Activated T-cell treated with anti-CD3 and anti-CD28 coated beads, Interleukin-2, amount 50 U/mL, for 4 hours (primary cell): ENCODE measurements around the gene TCF23. TPM values are rescaled to one million over a fixed set of nuclear protein-coding genes. Genes with fewer than 3 reads are reported as not detected.
"Not testable (repeated sequence)": the region's sequence is repeated elsewhere in the genome, so short reads cannot be mapped to it uniquely, and the experiment has no call there.

ENCODE experiments used
- ATAC-seq, 2 donors: fragments of 200-7000 bp; cut with Tn5 transposase; one replicate each; pipeline ENCODE4 v1.10.0; 2021
- DNase-seq: peaks from one replicate; pipeline ENCODE4 v3.0.0-alpha.2; 2020
- H3K27me3 Mint-ChIP-seq: one replicate; pipeline ENCODE4 v1.8.0; 2021; ENCODE audit warnings: low read depth, mixed read lengths
- H3K36me3 Mint-ChIP-seq: one replicate; pipeline ENCODE4 v1.8.0; 2022; ENCODE audit warnings: mixed read lengths; ENCODE audit not compliant: insufficient read depth
- H3K4me1 Mint-ChIP-seq: one replicate; pipeline ENCODE4 v1.8.0; 2021; ENCODE audit warnings: low read depth, mixed read lengths
- H3K4me3 Mint-ChIP-seq: one replicate; pipeline ENCODE4 v1.8.0; 2021; ENCODE audit warnings: mild to moderate bottlenecking, moderate library complexity, mixed read lengths
- H3K9me3 Mint-ChIP-seq: one replicate; pipeline ENCODE4 v1.8.0; 2021; ENCODE audit warnings: mixed read lengths
- total RNA-seq, 3 donors: library from RNA; stranded (reverse); gene quantifications; one replicate each; pipeline ENCODE4 v1.2.1, GENCODE V29; 2021

TCF23 gene
- total RNA-seq, 3 donors from 2014 or later: not detected

DNA sequence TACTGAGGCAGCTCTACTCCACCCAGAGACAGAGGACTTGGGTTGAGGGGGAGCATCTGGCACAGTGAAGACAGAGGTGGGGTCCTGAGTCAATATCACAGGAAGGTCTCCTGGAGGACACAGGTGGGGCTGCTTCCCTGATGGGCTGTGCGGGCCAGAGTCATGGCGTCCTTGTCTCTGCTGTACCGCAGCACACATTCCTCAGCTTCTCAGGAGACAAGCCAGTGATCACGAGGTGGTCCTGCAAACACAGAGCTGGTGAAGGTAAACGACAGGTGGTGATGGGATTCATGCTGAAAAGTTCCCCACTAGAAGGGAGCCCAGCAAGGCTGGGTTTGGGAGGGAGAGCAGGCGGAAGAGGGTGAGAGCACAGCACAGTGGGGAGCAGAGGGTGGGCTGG lies 9.7 kb downstream of the TCF23 start:
- Mint-ChIP-seq H3K27me3 (peaks cover 3% of the 10 kb centered on the region), H3K4me3 (no peak overlapping the region), H3K36me3 (no peaks in the 10 kb centered on the region), H3K9me3 (no peaks in the 10 kb centered on the region), H3K4me1 (no peaks in the 10 kb centered on the region)
- DNase-seq: no peak
- ATAC-seq: no peak

DNA sequence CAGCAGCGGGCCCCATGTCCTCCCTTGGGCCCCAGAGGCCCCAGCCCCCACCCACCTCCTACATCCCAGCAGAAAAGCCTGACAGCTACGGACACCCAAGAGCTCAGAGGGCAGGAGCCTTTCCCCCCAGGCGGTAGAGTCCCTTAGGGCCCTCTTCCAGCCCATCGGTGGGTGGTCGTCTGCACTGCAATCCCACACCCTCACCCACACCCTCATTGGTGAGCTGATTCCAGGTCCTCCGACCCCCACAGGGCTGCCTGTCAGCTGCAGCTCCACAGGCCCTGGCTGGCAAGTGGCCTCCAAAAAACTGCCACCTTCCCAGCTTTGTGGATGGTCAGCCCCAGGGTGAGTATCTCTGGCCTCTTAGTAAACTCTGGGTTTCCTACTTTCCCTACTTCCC lies 10.5 kb downstream of the TCF23 start:
- ATAC-seq: no peak
- Mint-ChIP-seq H3K4me1 (no peaks in the 10 kb centered on the region), H3K36me3 (no peaks in the 10 kb centered on the region), H3K27me3 (peaks cover 3% of the 10 kb centered on the region), H3K4me3 (no peak overlapping the region), H3K9me3 (no peaks in the 10 kb centered on the region)
- DNase-seq: no peak

DNA sequence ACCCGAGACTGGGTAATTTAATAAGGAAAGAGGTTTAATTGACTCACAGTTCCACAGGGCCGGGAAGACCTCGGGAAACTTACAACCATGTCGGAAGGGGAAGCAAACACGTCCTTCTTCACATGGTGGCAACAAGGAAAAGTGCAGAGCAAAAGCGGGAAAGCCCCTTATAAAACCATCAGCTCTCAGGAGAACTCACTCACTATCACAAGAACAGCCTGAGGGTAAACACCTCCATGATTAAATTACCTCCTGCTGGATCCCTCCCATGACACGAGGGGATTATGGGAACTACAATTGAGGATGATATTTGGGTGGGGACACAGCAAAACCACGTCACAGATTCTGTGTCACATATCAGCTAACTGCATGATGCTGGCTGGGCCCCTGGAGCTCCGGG lies 11.4 kb downstream of the TCF23 start:
- H3K4me3 Mint-ChIP-seq: no peak overlapping the region
- H3K36me3 Mint-ChIP-seq: no peaks in the 10 kb centered on the region
- H3K27me3 Mint-ChIP-seq: peaks cover 3% of the 10 kb centered on the region
- no peaks in the 10 kb centered on the region for H3K9me3 Mint-ChIP-seq
- DNase-seq: no peak
- no peaks in the 10 kb centered on the region for H3K4me1 Mint-ChIP-seq
- ATAC-seq: no peak

DNA sequence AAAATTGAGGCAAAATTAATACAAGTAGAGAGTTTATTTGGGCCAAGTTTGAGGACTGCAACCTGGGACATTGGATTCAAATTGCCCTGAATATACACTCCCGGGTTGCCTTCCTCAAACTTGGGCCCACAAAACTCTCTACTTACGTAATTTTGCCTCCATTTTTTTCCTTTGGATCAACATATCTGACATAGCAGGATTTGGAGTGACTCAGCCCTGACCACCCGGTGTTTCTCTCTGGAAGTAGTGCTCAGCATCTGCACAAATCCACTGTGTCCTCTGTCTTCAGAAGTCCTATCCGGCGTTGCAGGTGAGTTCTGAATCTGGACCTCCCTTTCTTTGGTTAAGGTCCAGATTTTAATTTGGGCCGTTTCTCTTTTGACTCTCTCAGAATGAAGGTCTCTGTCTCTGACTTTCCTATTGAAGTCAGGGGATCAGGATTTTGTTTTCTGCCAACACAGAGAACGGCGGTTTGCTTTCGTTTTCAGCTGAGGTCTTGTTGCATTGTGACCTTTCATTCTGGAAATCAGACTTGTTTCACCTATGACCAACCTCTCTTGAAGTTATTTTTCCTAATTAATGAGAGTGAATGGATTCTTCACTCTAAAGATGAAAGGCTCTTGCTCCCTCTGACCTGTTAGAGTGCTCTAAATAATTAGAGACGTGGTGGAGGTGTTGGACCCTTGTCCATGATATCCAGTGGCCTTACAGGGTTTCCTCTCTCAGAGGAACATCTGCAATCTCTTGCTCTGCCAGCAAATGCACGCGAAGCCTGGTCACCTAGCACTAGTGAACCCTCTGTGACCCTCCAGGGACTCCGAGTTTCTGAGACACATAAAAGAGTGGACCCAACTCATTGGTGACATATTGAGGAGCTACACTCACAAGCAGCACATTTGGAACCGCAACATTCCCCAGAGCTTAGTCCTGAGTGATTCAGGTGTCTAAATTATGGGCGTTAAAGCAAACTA lies 13.6 kb downstream of the TCF23 start:
- H3K9me3 Mint-ChIP-seq: no peaks in the 10 kb centered on the region
- no peak for DNase-seq
- H3K4me1 Mint-ChIP-seq: no peaks in the 10 kb centered on the region
- H3K27me3 Mint-ChIP-seq: peaks cover 3% of the 10 kb centered on the region
- no peaks in the 10 kb centered on the region for H3K36me3 Mint-ChIP-seq
- H3K4me3 Mint-ChIP-seq: no peak overlapping the region
- no peak for ATAC-seq

DNA sequence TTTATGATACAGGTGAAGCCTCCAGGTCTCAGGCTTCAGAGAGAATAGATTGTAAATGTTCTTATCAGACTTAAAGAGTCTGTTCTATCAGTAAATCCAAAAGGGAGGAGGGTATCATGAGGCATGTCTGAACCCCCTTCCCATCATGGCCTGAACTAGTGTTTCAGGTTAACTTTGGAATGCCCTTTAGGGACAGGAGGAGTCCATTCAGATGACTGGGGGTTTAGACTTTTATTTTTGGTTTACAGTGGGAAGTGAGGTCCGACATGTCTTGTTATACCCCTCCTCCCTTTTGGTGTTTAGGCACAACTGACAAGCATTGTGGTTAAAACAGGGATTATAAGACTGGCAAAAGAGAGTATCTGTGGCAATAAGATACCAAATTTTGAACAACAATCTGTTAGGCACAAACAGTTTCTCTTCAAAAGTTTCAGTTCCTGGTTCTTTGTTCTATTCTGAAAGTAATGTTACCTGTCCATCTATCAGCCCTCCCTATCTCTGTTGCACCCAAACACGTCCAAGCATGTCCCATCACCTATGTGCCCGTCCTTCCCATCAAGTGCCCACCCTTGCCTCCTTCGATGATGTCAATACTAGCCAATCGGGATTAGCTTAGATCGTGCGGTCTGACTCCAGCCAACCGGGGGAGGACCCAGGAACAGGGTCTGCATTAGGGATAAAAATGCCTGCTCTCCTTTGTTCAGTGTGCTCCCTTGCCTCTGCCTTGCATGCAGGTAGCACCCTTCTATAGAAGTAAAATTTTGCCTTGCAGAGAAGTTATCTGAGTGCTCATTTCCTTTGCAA lies 16.4 kb downstream of the TCF23 start:
- Mint-ChIP-seq H3K27me3 (no peaks in the 10 kb centered on the region), H3K36me3 (no peaks in the 10 kb centered on the region), H3K4me3 (no peak overlapping the region), H3K9me3 (no peaks in the 10 kb centered on the region), H3K4me1 (no peaks in the 10 kb centered on the region)
- ATAC-seq: no peak
- DNase-seq: no peak

DNA sequence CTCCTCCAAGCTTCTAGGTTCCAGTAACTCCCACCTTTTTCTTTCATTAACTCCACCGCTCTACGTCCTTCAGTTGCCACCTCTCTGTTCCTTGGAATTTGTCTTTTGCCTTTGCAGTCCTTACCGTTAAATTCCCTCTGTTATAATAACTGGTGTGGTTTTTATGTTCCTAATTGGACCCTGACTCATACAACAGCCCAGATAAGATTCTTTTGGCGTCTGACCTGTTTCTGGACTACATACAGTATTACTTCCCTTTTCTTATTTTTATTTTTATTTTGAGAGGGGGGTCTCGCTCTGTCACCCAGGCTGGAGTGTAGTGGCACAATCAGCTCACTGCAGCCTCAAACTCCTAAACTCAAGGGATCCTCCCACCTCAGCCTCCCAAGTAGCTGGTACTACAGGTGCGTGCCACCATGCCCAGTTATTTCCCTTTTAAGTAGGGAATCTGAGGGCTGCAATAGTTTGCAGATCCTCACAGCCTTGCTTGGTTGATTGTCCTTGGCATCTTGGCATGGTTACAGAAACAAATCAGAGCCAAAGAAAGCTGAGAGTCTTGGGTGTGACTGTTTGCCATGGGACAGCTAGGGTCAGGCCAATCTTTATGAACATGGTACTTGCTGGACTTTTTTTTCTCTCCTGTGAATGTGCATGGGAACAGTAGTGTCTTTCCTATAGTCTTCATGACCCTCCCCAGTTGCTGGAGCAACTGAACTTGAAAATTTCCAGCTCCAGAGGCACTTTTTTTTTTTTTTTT lies 22.0 kb downstream of the TCF23 start:
- H3K9me3 Mint-ChIP-seq: no peaks in the 10 kb centered on the region
- no peaks in the 10 kb centered on the region for H3K36me3 Mint-ChIP-seq
- peaks cover 11% of the 10 kb centered on the region for H3K27me3 Mint-ChIP-seq
- ATAC-seq (no peak), DNase-seq (no peak)
- H3K4me1 Mint-ChIP-seq: peaks cover 2% of the 10 kb centered on the region
- H3K4me3 Mint-ChIP-seq: no peak overlapping the region

DNA sequence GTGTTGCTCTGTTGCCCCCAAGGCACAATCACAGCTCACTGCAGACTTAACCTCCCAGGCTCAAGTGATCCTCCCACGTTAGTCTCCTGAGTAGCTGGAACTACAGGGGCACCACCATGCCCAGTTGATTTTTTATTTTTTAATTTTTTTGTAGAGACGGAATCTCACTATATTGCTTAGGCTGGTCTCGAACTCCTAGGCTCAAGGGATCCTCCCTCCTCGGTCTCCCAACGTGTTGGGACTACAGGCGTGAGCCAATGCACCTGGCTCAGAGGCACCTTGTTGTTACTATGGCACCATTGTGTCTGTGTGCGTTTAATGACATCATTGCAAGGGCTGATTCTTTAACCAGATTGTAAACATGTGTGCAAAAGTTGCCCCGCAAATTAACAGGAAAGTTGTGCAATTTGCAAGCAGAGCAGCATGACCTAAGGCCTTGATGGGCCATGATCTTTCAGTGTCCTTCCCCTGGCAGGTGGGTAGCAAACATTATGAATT lies 22.6 kb downstream of the TCF23 start:
- H3K27me3 Mint-ChIP-seq: peaks cover 14% of the 10 kb centered on the region
- ATAC-seq: no peak
- DNase-seq: no peak
- no peaks in the 10 kb centered on the region for H3K9me3 Mint-ChIP-seq
- H3K4me1 Mint-ChIP-seq: peaks cover 2% of the 10 kb centered on the region
- H3K4me3 Mint-ChIP-seq: no peak overlapping the region
- no peaks in the 10 kb centered on the region for H3K36me3 Mint-ChIP-seq

DNA sequence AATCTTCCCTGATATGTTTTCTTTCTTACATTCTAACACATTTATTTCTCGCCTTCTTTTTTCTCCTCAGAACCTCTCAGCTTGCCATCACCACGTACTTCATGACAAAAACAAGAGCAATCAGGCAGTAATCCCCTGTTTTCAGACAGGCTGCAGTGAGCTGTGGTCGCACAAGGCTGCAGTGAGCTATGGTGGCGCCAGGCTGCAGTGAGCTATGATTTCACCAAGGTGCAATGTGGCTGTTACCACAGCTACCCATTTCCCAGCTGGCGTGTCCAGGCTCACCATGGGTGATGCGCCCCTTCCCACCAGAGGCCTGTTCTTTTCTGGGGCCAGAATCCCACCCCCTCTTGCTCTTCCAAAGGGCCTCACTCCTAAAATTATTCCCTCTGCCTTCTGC lies 25.8 kb downstream of the TCF23 start:
- no peak for DNase-seq
- peaks cover 2% of the 10 kb centered on the region for H3K4me1 Mint-ChIP-seq
- H3K4me3 Mint-ChIP-seq: no peak overlapping the region
- ATAC-seq: no peak
- H3K27me3 Mint-ChIP-seq: peaks cover 26% of the 10 kb centered on the region
- H3K9me3 Mint-ChIP-seq: no peaks in the 10 kb centered on the region
- no peaks in the 10 kb centered on the region for H3K36me3 Mint-ChIP-seq

DNA sequence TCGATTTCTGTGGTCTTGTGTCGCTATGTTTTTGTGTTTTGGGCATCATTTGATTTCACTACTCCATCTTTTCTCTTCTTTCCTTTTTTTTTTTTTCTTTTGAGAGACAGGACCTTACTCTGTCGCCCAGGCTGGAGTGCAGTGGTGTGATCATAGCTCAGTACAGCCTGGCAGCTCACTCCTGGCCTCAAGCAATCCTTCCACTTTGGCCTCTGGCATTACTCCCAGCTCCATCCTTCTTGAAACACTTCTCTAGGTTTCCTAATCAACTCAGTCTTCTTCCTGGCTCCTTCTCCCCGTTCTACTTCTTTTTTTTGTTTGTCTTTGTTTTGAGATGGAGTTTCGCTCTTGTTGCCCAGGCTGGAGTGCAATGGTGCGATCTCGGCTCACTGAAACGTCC lies 26.5 kb downstream of the TCF23 start:
- Mint-ChIP-seq H3K27me3 (peaks cover 31% of the 10 kb centered on the region), H3K4me3 (no peak overlapping the region), H3K4me1 (peaks cover 2% of the 10 kb centered on the region), H3K36me3 (no peaks in the 10 kb centered on the region), H3K9me3 (no peaks in the 10 kb centered on the region)
- no peak for ATAC-seq
- no peak for DNase-seq

DNA sequence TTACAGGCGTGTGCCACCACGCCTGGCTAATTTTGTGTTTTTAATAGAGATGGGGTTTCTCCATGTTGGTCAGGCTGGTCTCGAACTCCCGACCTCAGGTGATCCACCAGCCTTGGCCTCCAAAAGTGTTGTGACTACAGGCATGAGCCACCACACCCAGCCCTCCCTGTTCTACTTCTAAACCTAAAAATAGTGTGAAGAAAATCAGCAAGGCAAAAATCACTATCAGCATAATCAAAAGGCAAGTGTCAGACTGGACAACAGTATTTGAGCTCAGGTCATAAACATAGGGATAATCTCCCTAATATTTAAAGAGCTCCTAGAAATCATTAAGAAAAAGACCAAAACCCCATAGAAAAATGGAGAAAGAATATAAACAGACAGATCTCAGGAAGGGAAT lies 27.0 kb downstream of the TCF23 start:
- peaks cover 31% of the 10 kb centered on the region for H3K27me3 Mint-ChIP-seq
- not testable (repeated sequence) for ATAC-seq, H3K9me3 Mint-ChIP-seq, H3K4me1 Mint-ChIP-seq, H3K36me3 Mint-ChIP-seq, H3K4me3 Mint-ChIP-seq, DNase-seq

DNA sequence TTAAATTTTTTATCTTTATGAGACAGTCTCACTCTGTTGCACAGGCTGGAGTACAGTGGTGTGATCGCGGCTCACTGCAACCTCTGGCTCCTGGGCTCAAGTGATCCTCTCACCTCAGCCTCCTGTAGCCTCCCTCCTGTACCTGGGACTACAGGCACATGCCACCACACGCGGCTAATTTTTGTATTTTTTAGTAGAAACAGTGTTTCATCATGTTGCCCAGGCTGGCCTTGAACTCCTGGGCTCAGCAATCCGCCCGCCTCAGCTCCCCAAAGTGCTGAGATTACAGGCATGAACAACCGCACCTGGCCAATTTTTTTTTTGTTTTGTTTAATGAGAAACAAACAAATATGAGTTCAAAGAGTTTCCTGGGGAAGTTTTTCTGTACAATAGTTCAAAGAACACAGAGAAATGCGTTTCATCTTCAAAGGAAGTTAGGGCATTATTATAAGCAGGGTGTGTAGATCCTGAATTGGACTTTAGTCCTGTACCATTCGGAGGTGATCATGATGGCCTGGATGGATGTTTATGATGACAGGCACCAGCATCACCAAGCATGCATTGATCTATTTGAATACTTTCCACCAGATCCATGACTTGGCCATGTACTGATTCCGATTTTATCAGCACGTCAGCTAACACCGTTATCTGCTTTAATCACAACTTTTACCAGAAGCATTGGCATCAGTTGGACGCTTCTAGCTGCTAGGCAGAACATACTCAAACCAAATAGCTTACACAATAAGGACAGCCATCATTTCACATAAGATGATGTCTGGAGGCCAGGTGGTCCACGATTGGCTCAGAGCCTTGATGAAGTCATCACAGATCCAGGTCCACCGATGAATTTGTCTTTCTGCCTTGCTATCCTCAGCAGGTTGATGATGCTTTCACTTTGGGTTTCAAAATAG lies 28.9 kb downstream of the TCF23 start:
- Mint-ChIP-seq H3K36me3 (no peaks in the 10 kb centered on the region), H3K9me3 (no peaks in the 10 kb centered on the region), H3K4me3 (no peak overlapping the region), H3K4me1 (no peaks in the 10 kb centered on the region), H3K27me3 (peaks cover 35% of the 10 kb centered on the region)
- no peak for ATAC-seq
- no peak for DNase-seq

DNA sequence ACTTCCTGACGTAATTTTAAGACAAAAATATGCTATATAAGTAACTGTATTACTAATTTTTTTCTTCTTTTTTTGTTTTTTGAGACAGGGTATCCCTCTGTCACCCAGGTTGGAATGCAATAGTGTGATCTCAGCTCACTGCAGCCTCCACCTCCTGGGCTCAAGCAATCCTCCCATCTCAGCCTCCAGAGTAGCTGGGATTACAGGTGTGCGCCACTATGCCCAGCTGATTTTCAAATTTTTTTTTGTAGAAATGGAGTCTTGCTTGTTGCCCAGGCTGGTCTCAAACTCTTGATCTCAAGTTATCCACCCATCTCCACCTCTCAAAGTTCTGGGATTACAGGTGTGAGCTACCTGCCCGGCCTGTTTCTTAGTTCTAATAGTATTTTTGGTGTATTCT lies 29.7 kb downstream of the TCF23 start:
- no peak overlapping the region for H3K4me3 Mint-ChIP-seq
- no peaks in the 10 kb centered on the region for H3K36me3 Mint-ChIP-seq
- H3K4me1 Mint-ChIP-seq: no peaks in the 10 kb centered on the region
- DNase-seq: no peak
- H3K27me3 Mint-ChIP-seq: peaks cover 35% of the 10 kb centered on the region
- H3K9me3 Mint-ChIP-seq: no peaks in the 10 kb centered on the region
- no peak for ATAC-seq

DNA sequence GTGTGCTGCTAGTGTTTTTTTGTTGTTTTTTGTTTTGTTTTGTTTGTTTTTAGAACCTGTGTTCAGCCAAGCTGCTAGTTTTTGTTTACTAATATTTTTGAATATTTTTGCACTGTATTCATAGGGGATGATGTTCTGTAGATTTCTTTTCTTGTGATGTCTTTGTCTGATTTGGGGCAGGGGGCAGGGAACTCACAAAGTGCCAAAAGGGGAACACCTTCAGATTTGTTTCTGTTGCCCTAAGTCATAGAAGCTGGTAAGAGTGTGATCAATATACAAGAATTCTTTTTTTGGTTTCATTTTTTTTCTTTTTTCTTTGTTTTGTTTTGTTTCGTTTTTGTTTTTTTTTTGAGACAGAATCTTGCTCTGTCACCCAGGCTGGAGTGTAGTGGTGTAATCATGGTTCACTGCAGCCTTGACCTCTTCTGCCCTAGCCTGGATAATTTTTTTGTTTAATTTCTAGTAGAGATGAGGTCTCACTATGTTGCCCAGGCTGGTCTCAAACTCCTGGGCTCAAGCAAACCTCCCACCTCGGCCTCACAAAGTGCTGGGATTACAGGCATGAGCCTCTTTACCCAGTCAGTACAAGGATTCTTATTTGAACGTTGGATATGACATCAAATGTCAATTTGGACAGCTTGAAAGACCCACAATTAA lies 30.7 kb downstream of the TCF23 start:
- no peaks in the 10 kb centered on the region for H3K9me3 Mint-ChIP-seq

More for the DNA sequence above, 30.7 kb downstream of the TCF23 start:
- no peaks in the 10 kb centered on the region for H3K36me3 Mint-ChIP-seq
- H3K4me3 Mint-ChIP-seq: no peak overlapping the region
- H3K4me1 Mint-ChIP-seq: no peaks in the 10 kb centered on the region
- DNase-seq (no peak), ATAC-seq (no peak)
- H3K27me3 Mint-ChIP-seq: peaks cover 42% of the 10 kb centered on the region
